PC-9 (cell line): ENCODE measurements around the gene ABCC3. TPM values are rescaled to one million over a fixed set of nuclear protein-coding genes. Genes with fewer than 3 reads are reported as not detected.

Source experiments
- BruUV-seq: library from RNA; stranded (reverse); fragments of 400-500 nt; replicated peaks from 2 replicates; lab custom pipeline; 2021; lab: Mats Ljungman, UMichigan
- CTCF ChIA-PET: fragments of 300-600 bp; sonication (Branson Sonifier 250); formaldehyde crosslinking; loops from one replicate; lab custom pipeline; 2022; ENCODE audit warnings: antibody characterized with exemption; lab: Charles Lee
- POLR2A ChIA-PET: fragments of 300-600 bp; sonication (Branson Sonifier 250); formaldehyde crosslinking; loops from one replicate; lab custom pipeline; 2022; ENCODE audit warnings: antibody characterized with exemption; ENCODE audit not compliant: unreplicated experiment; lab: Charles Lee
- DNase-seq, 2 experiments: peaks; one replicate each; pipeline versions ENCODE4 v3.0.0 to v3.0.0-alpha.2; 2015 to 2022; ENCODE audit warnings: mixed read lengths in 1 of 2
- H2AFZ ChIP-seq: fragments of 200-600 bp; sonication (generic); 2 replicates; pipeline ENCODE4 v1.8.1; 2017; ENCODE audit warnings: antibody characterized with exemption
- H3F3A ChIP-seq: fragments of 200-600 bp; sonication (generic); 2 replicates; pipeline ENCODE4 v1.8.1; 2017; ENCODE audit warnings: antibody characterized with exemption, mild to moderate bottlenecking, low read depth; ENCODE audit not compliant: insufficient read depth
- H3K27ac ChIP-seq: fragments of 200-600 bp; sonication (generic); 2 replicates; pipeline ENCODE4 v1.6.1; 2016; ENCODE audit warnings: mixed run types
- H3K27me3 ChIP-seq: fragments of 200-600 bp; sonication (generic); 2 replicates; pipeline ENCODE4 v1.6.1; 2016; ENCODE audit warnings: low read depth, mixed run types; ENCODE audit not compliant: insufficient read depth
- H3K36me3 ChIP-seq: fragments of 200-600 bp; sonication (generic); 2 replicates; pipeline ENCODE4 v1.6.1; 2016; ENCODE audit warnings: low read depth, mixed run types
- H3K4me1 ChIP-seq: fragments of 200-600 bp; sonication (generic); replicated peaks from 2 replicates; pipeline ENCODE4 v1.6.1; 2016; ENCODE audit warnings: mixed run types; ENCODE audit not compliant: insufficient read depth
- H3K4me2 ChIP-seq: fragments of 200-600 bp; sonication (generic); 2 replicates; pipeline ENCODE4 v1.6.1; 2017; ENCODE audit warnings: mixed run types
- H3K4me3 ChIP-seq: fragments of 200-600 bp; sonication (generic); 2 replicates; pipeline ENCODE4 v1.6.1; 2016; ENCODE audit warnings: mixed run types
- H3K79me2 ChIP-seq: fragments of 200-600 bp; sonication (generic); 2 replicates; pipeline ENCODE4 v1.6.1; 2017; ENCODE audit warnings: low read depth, mixed run types
- H3K9me2 ChIP-seq: fragments of 200-600 bp; sonication (generic); 2 replicates; pipeline ENCODE4 v1.8.1; 2017; ENCODE audit warnings: mild to moderate bottlenecking; ENCODE audit not compliant: insufficient read depth
- H3K9me3 ChIP-seq: fragments of 200-600 bp; sonication (generic); 2 replicates; pipeline ENCODE4 v1.8.1; 2016; ENCODE audit warnings: low read depth; ENCODE audit not compliant: insufficient read depth
- H4K20me1 ChIP-seq: fragments of 200-600 bp; sonication (generic); 2 replicates; pipeline ENCODE4 v1.8.1; 2017; ENCODE audit not compliant: insufficient read depth
- CTCF ChIP-seq: fragments of 200-600 bp; sonication (generic); conservative IDR thresholded peaks from 2 replicates; pipeline ENCODE4 v1.6.1; 2017; ENCODE audit warnings: mixed run types, antibody characterized with exemption, mild to moderate bottlenecking, moderate library complexity
- EZH2 ChIP-seq: fragments of 200-600 bp; sonication (generic); IDR thresholded peaks from 2 replicates; pipeline ENCODE4 v1.8.0; 2017; ENCODE audit warnings: antibody characterized with exemption, low read depth
- intact Hi-C: fragments of 100-400 bp; cut with micrococcal nuclease; formaldehyde crosslinking; loops from one replicate; pipeline ENCODE4 v1.10.0; 2022; ENCODE audit not compliant: unreplicated experiment
- total RNA-seq: library from RNA; stranded (reverse); gene quantifications from 2 replicates; pipeline ENCODE4 v1.2.3, GENCODE V29; 2021

The ABCC3 gene
- total RNA-seq, 1 experiment from 2014 or later: 221 TPM

- no peak for TF ChIP-seq CTCF
- TF ChIP-seq EZH2: no peak
- intact Hi-C loops: no loop called here
- Histone ChIP-seq H4K20me1 (no peaks in the 10 kb centered on the region), H3K36me3 (no peaks in the 10 kb centered on the region), H3K79me2 (no peaks in the 10 kb centered on the region), H2AFZ (no peak overlapping the region), H3K4me1 (peaks cover 10% of the 10 kb centered on the region), H3K27me3 (peaks cover 21% of the 10 kb centered on the region; the same call in 1 of the 2 replicates), H3K4me2 (no peak overlapping the region), H3K9me2 (no peaks in the 10 kb centered on the region), H3F3A (no peaks in the 10 kb centered on the region), H3K9me3 (no peaks in the 10 kb centered on the region), H3K27ac (no peak overlapping the region), H3K4me3 (no peak overlapping the region)
- POLR2A ChIA-PET: no interaction called here
- no TSS peak for BruUV-seq
- CTCF ChIA-PET: interaction anchor here (0.5 to 0.8 kb wide), 2 partner anchors 37 to 121 kb away, joined by 3 read pairs; no protein-coding TSS in a partner anchor
- no peak for DNase-seq
Observed at GRCh38 chr17:50588391-50589049, 46.2 kb upstream of the ABCC3 start.

- TF ChIP-seq CTCF (no peak), EZH2 (no peak)
- Histone ChIP-seq H3K4me3 (no peak overlapping the region), H4K20me1 (no peaks in the 10 kb centered on the region), H3F3A (no peaks in the 10 kb centered on the region), H3K4me2 (no peak overlapping the region), H3K27ac (no peak overlapping the region), H2AFZ (no peak overlapping the region), H3K9me3 (no peaks in the 10 kb centered on the region), H3K9me2 (no peaks in the 10 kb centered on the region), H3K27me3 (peaks cover 26% of the 10 kb centered on the region), H3K79me2 (no peaks in the 10 kb centered on the region), H3K4me1 (peaks cover 10% of the 10 kb centered on the region), H3K36me3 (no peaks in the 10 kb centered on the region)
- no peak for DNase-seq
- POLR2A ChIA-PET: no interaction called here
- BruUV-seq: no TSS peak
- CTCF ChIA-PET: interaction anchor here (0.5 to 0.8 kb wide), 2 partner anchors 37 to 120 kb away, joined by 3 read pairs; no protein-coding TSS in a partner anchor
- intact Hi-C loops: no loop called here
Observed at GRCh38 chr17:50589095-50589705, 45.5 kb upstream of the ABCC3 start.

- Histone ChIP-seq H3K4me3 (no peak overlapping the region), H3K27me3 (peaks cover 40% of the 10 kb centered on the region), H3K36me3 (no peaks in the 10 kb centered on the region), H3K27ac (no peak overlapping the region), H3K4me1 (no peaks in the 10 kb centered on the region), H2AFZ (no peak overlapping the region), H4K20me1 (no peaks in the 10 kb centered on the region), H3F3A (no peaks in the 10 kb centered on the region), H3K4me2 (no peak overlapping the region), H3K79me2 (no peaks in the 10 kb centered on the region), H3K9me2 (no peaks in the 10 kb centered on the region), H3K9me3 (no peaks in the 10 kb centered on the region)
- intact Hi-C loops: no loop called here
- POLR2A ChIA-PET: no interaction called here
- no TSS peak for BruUV-seq
- TF ChIP-seq EZH2: no peak
- TF ChIP-seq CTCF: no peak
- CTCF ChIA-PET: no interaction called here
- DNase-seq: no peak
Observed at GRCh38 chr17:50590946-50591737, 43.5 kb upstream of the ABCC3 start.
